GM23338 (cell line): ENCODE data around the gene PNPLA3. TPM values are rescaled to one million over a fixed set of nuclear protein-coding genes. Genes with fewer than 3 reads are reported as not detected.

ENCODE experiments used
- ATAC-seq: fragments of 200-7000 bp; cut with Tn5 transposase; 3 replicates; pipeline ENCODE4 v1.9.1; 2020
- DNase-seq: peaks from one replicate; pipeline ENCODE4 v3.0.0-alpha.2; 2015; ENCODE audit warnings: low spot score
- H2AFZ ChIP-seq: fragments of 200-600 bp; sonication (generic); 2 replicates; pipeline ENCODE4 v1.8.0; 2016; ENCODE audit warnings: antibody characterized with exemption, mild to moderate bottlenecking, moderate library complexity
- H3F3A ChIP-seq: fragments of 200-600 bp; sonication (generic); replicated peaks from 2 replicates; pipeline ENCODE4 v1.8.0; 2017; ENCODE audit warnings: antibody characterized with exemption, mixed run types, low read depth
- H3K27ac ChIP-seq: fragments of 200-600 bp; sonication (generic); 2 replicates; pipeline ENCODE4 v1.6.1; 2016; ENCODE audit warnings: low read depth
- H3K27me3 ChIP-seq: fragments of 200-600 bp; sonication (generic); 2 replicates; pipeline ENCODE4 v1.8.0; 2016; ENCODE audit warnings: mild to moderate bottlenecking, mixed run types, moderate library complexity; ENCODE audit not compliant: insufficient read depth
- H3K36me3 ChIP-seq: fragments of 200-600 bp; sonication (generic); 2 replicates; pipeline ENCODE4 v1.8.0; 2016; ENCODE audit warnings: mild to moderate bottlenecking; ENCODE audit not compliant: insufficient read depth
- H3K4me1 ChIP-seq: fragments of 200-600 bp; sonication (generic); 2 replicates; pipeline ENCODE4 v1.8.0; 2016; ENCODE audit warnings: mild to moderate bottlenecking, moderate library complexity; ENCODE audit not compliant: insufficient read depth
- H3K4me2 ChIP-seq: fragments of 200-600 bp; sonication (generic); 2 replicates; pipeline ENCODE4 v1.7.1; 2017; ENCODE audit warnings: mixed run types
- H3K4me3 ChIP-seq: fragments of 200-600 bp; sonication (generic); 2 replicates; pipeline ENCODE4 v1.6.1; 2016; ENCODE audit warnings: mixed run types
- H3K79me2 ChIP-seq: fragments of 200-600 bp; sonication (generic); replicated peaks from 2 replicates; pipeline ENCODE4 v1.8.0; 2017; ENCODE audit warnings: mild to moderate bottlenecking; ENCODE audit not compliant: insufficient read depth
- H3K9me2 ChIP-seq: fragments of 200-600 bp; sonication (generic); 2 replicates; pipeline ENCODE4 v1.8.0; 2017; ENCODE audit not compliant: insufficient read depth
- H4K20me1 ChIP-seq: fragments of 200-600 bp; sonication (generic); replicated peaks from 2 replicates; pipeline ENCODE4 v1.8.0; 2017; ENCODE audit warnings: mild to moderate bottlenecking; ENCODE audit not compliant: insufficient read depth
- H3K27ac Mint-ChIP-seq: 2 replicates; pipeline ENCODE4 v1.8.0; 2020; ENCODE audit warnings: inconsistent platforms, mild to moderate bottlenecking, moderate library complexity, mixed read lengths
- H3K27me3 Mint-ChIP-seq: 3 replicates; pipeline ENCODE4 v1.8.0; 2022; ENCODE audit warnings: low read depth, mild to moderate bottlenecking, moderate library complexity, mixed read lengths, inconsistent platforms; ENCODE audit not compliant: insufficient read depth, poor library complexity
- H3K36me3 Mint-ChIP-seq: 3 replicates; pipeline ENCODE4 v1.8.0; 2021; ENCODE audit warnings: low read depth, mild to moderate bottlenecking, inconsistent platforms, moderate library complexity, mixed read lengths
- H3K4me1 Mint-ChIP-seq: 3 replicates; pipeline ENCODE4 v1.8.0; 2020; ENCODE audit warnings: mild to moderate bottlenecking, inconsistent platforms, mixed read lengths
- H3K4me3 Mint-ChIP-seq: 3 replicates; pipeline ENCODE4 v1.8.0; 2021; ENCODE audit warnings: moderate library complexity, mild to moderate bottlenecking, inconsistent platforms, mixed read lengths
- H3K9me3 Mint-ChIP-seq: 3 replicates; pipeline ENCODE4 v1.8.0; 2020; ENCODE audit warnings: moderate library complexity, mild to moderate bottlenecking, inconsistent platforms, mixed read lengths
- CREB1 ChIP-seq: fragments of 250-450 bp; sonication (Bioruptor Pico); IDR thresholded peaks from 2 replicates; pipeline ENCODE4 v1.5.0; 2020; ENCODE audit warnings: low read depth, mild to moderate bottlenecking, moderate library complexity
- CTCF ChIP-seq, 2 experiments: fragments of 200-600 bp in 1 of 2; sonication (generic) in 1 of 2; conservative IDR thresholded peaks; 2 replicates each; pipeline versions ENCODE4 v1.5.1 to v1.6.1; 2016 to 2017; ENCODE audit warnings: antibody characterized with exemption in 2 of 2, low read depth in 2 of 2, mild to moderate bottlenecking in 2 of 2, moderate library complexity in 1 of 2
- EZH2 ChIP-seq: fragments of 200-600 bp; sonication (generic); IDR thresholded peaks from one replicate; pipeline ENCODE4 v1.8.0; 2017; ENCODE audit warnings: antibody characterized with exemption, mild to moderate bottlenecking, low read depth; ENCODE audit not compliant: unreplicated experiment
- JUNB ChIP-seq: IDR thresholded peaks from one replicate; pipeline ENCODE4 v1.6.1; 2016; ENCODE audit warnings: antibody characterized with exemption; ENCODE audit not compliant: unreplicated experiment
- NANOG ChIP-seq: IDR thresholded peaks from 2 replicates; pipeline ENCODE4 v1.6.1; 2016; ENCODE audit warnings: antibody characterized with exemption, borderline replicate concordance
- ZNF114 ChIP-seq: fragments of 250-450 bp; sonication (Bioruptor Pico); IDR thresholded peaks from 2 replicates; pipeline ENCODE4 v1.5.0; 2020; ENCODE audit warnings: mild to moderate bottlenecking, moderate library complexity
- polyA plus RNA-seq: library from polyadenylated mRNA; unstranded; fragments of >200 nt; fragmentation: Nextera tagmentation; extraction: Ambion mirVana; gene quantifications from 2 replicates; pipeline ENCODE4 v1.2.1, GENCODE V29; 2016
- total RNA-seq: library from RNA; depleted of rRNA; stranded (reverse); fragments of >200 nt; shearing (Covaris generic); gene quantifications from 2 replicates; pipeline ENCODE4 v1.2.3, GENCODE V29; 2014
- TF ChIP-seq, protein P1 (sequence below): IDR thresholded peaks from one replicate; pipeline ENCODE4 v1.6.1; 2018; ENCODE audit warnings: antibody characterized with exemption; ENCODE audit not compliant: unreplicated experiment

Gene PNPLA3
- total and polyA plus RNA-seq, 2 experiments from 2014 or later: 17.7 to 23.4 TPM

DNA sequence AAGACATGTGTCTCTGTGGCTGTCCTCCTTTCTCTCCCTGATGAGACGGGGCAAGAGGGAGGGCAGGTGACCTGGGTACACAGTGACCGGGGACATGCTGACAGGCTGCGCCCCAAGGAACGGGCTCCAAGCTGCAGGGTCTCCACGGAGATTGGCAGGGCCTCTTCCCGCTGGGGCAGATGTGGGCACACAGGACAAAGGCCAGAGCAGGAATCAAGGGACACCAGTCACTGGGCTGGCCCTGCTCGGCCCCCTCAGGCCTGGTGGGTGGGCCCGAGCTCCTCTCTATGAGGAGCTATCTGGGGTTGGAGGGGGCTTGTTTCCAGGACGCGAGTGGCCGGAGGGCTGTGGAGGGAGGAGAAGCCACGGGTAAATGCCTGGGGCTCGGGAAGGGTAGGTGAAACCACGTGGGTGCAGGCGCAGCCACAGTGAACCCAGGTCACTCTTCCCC is 43.0 kb upstream of the PNPLA3 start (continued):
- TF ChIP-seq, protein P1, sequence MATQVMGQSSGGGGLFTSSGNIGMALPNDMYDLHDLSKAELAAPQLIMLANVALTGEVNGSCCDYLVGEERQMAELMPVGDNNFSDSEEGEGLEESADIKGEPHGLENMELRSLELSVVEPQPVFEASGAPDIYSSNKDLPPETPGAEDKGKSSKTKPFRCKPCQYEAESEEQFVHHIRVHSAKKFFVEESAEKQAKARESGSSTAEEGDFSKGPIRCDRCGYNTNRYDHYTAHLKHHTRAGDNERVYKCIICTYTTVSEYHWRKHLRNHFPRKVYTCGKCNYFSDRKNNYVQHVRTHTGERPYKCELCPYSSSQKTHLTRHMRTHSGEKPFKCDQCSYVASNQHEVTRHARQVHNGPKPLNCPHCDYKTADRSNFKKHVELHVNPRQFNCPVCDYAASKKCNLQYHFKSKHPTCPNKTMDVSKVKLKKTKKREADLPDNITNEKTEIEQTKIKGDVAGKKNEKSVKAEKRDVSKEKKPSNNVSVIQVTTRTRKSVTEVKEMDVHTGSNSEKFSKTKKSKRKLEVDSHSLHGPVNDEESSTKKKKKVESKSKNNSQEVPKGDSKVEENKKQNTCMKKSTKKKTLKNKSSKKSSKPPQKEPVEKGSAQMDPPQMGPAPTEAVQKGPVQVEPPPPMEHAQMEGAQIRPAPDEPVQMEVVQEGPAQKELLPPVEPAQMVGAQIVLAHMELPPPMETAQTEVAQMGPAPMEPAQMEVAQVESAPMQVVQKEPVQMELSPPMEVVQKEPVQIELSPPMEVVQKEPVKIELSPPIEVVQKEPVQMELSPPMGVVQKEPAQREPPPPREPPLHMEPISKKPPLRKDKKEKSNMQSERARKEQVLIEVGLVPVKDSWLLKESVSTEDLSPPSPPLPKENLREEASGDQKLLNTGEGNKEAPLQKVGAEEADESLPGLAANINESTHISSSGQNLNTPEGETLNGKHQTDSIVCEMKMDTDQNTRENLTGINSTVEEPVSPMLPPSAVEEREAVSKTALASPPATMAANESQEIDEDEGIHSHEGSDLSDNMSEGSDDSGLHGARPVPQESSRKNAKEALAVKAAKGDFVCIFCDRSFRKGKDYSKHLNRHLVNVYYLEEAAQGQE: no peak
- TF ChIP-seq NANOG: no peak
- TF ChIP-seq CREB1 (CRISPR knock-in tag): no peak
- TF ChIP-seq CTCF (conservative IDR thresholded peaks at IDR 0.05; ENCODE audit: low read depth in 2 of 2): no peak

- Mint-ChIP-seq H3K27me3 (peaks cover 6% of the 10 kb centered on the region), H3K4me1 (no peaks in the 10 kb centered on the region)
- TF ChIP-seq ZNF114 (CRISPR knock-in tag) (no peak), CTCF (conservative IDR thresholded peaks at IDR 0.05; ENCODE audit: low read depth in 2 of 2) (no peak), EZH2 (no peak), CREB1 (CRISPR knock-in tag) (no peak), JUNB (no peak)
- TF ChIP-seq, protein P1: no peak
Measured at GRCh38 chr22:43881091-43882061, 42.2 kb upstream of the PNPLA3 start.

More at GRCh38 chr22:43881091-43882061, 42.2 kb upstream of the PNPLA3 start:
- no peak for ATAC-seq
- DNase-seq: no peak
- no peaks in the 10 kb centered on the region for H3K36me3 ChIP-seq
- no peak overlapping the region for H3K27ac ChIP-seq
- no peak overlapping the region for H3K4me2 ChIP-seq
- H3K4me3 ChIP-seq: no peak overlapping the region
- Mint-ChIP-seq H3K9me3 (no peaks in the 10 kb centered on the region), H3K4me3 (no peak overlapping the region), H3K36me3 (peaks cover 14% of the 10 kb centered on the region), H3K27ac (no peak overlapping the region)
- no peaks in the 10 kb centered on the region for H3K9me2 ChIP-seq
- H3K79me2 ChIP-seq: no peaks in the 10 kb centered on the region
- H2AFZ ChIP-seq: no peak overlapping the region
- H4K20me1 ChIP-seq: no peaks in the 10 kb centered on the region; the same call in 1 of the 2 replicates
- H3K27me3 ChIP-seq: no peaks in the 10 kb centered on the region
- H3F3A ChIP-seq: no peaks in the 10 kb centered on the region
- H3K4me1 ChIP-seq: no peaks in the 10 kb centered on the region
